GM12872 (cell line): ENCODE results near the gene MSL3B.

ENCODE experiments used
- TF ChIP-seq, protein P1 (sequence below): IDR thresholded peaks from 3 replicates; pipeline ENCODE4 v1.5.1; 2011; ENCODE audit warnings: low read depth, mild to moderate bottlenecking, low read length, moderate library complexity; ENCODE audit not compliant: insufficient read depth

Gene MSL3B

DNA sequence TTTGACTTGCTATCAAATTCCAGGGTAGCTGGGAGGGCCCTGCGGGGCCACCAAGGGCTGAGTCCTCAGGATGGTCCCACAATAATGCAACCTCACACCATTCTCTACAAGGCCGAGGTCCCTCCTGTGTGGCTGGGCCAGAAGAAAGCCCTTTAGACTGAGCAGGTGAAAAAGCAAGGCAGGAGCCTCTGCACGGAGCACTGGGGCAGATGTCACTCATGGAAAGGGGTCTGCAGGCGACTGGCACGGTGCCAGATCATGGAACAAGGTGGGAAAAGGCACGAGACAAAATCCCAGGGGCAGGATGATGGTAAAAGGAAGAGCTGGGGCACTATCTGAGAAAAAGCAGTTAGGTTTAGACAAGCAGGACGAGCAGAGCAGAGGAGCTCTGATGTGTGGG lies 29.9 kb downstream of the MSL3B start:
- TF ChIP-seq, protein P1, sequence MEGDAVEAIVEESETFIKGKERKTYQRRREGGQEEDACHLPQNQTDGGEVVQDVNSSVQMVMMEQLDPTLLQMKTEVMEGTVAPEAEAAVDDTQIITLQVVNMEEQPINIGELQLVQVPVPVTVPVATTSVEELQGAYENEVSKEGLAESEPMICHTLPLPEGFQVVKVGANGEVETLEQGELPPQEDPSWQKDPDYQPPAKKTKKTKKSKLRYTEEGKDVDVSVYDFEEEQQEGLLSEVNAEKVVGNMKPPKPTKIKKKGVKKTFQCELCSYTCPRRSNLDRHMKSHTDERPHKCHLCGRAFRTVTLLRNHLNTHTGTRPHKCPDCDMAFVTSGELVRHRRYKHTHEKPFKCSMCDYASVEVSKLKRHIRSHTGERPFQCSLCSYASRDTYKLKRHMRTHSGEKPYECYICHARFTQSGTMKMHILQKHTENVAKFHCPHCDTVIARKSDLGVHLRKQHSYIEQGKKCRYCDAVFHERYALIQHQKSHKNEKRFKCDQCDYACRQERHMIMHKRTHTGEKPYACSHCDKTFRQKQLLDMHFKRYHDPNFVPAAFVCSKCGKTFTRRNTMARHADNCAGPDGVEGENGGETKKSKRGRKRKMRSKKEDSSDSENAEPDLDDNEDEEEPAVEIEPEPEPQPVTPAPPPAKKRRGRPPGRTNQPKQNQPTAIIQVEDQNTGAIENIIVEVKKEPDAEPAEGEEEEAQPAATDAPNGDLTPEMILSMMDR: no peak

DNA sequence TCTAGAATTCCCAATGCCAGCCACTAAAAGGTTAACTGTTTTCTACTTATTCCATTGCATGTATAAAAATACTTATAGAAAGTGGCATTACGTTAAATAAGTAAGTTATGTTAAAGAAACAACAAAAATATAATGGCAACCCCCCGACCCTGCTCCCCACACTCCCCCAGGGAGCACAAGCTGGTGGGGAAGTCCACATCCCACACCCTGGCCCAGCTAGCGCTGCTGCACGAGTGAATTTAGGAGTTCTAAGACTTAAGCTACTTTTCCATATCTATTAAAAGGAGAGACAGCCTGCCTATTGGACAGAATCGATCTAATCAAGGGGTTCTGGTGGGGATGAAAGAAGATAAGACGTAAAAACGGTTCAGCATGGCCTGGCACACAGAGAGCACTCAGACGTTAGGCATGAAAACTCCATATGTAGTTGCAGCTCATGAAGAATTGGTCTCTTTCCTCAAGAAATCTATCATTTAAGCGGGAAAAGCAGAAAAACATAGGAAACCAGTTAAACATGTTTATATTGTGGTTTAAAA lies 30.4 kb downstream of the MSL3B start:
- TF ChIP-seq, protein P1: no peak

DNA sequence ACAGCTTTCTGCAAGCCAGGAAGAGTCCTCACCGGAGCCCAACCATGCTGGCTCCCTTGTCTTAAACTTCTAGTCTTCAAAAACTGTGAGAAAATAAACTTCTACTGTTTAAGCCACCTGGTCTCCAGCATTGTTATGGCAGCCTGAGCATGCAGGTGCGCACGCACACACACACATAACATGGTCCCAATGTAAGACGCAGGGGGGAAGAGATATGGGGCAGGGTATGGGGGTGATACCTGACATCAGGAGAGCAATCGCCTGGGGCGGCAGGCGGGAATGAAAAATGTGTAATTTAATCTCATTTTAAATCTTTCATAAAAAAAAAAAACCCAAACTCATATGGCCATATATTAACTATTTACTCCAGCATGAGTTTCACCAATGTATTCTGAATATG lies 31.8 kb downstream of the MSL3B start:
- TF ChIP-seq, protein P1: no peak

DNA sequence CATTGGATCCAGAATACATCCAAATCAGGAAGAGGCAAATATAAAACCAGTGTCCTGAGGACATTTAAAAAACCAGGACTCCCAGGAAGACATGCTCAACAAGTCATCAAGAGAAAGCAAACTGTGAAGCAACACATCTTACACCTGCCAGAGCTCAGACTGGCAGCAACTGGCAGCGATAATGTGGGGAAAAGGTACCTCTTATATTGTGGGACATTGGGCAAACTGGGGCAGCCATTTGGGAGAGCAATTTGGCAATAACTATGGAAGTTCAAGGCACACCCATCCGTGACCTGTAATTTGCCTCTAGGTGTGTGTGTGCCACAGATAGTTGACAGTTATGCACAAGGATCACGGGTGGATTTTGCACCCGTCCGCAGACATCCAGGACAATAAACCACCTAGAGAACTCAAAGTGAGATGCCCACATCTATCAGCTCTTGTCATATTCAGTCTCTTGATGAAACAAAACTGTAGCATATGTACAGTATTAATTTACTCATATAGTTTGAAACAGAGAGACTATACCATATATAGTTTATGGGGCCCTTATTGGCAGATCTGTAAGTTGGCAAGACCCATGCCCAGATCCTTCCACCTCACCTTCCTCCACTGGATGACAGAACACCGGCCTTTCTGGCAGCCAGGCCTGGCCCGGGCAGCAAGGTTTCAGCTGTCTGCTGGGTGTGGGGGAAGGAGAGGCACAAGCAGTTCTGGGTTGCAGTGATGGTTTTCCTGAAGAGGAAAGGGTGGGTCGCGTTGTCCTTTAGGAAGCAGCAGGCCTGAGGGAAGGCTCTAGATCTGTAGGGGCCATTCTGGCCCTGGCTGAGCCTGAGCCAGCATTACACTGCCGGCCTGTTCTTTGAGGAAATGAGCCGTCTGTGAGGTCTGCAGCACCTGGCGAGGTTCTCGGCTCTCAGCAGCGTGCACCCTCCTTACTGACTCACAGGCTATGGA lies 32.7 kb downstream of the MSL3B start:
- TF ChIP-seq, protein P1: no peak

GRCh38 chr2:233833345-233833744 lies 34.8 kb downstream of the MSL3B start:
- TF ChIP-seq, protein P1: no peak

- TF ChIP-seq, protein P1: peak; percentile 27; the same call in 2 of the 3 replicates
These were observed 35.3 kb downstream of the MSL3B start for GRCh38 chr2:233832869-233833311.

DNA sequence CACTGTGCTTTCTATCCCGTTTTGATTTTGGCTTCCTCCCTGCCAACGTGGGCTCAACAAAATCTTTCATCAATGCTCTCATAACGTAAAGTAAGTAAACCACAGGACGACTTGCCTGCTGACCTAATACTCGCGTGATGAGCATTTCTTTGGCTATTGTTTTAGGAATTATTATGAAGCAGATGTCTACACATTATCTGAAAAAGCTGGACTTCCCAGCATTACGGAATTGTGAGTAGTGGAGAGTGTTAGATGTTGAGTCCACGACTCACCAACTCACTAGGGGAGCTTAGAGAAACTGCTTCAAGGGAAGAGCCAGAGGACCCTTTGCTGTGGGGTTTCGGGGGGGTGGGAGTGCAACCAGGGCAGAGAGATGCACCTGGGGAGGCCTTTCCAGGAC lies 35.8 kb downstream of the MSL3B start:
- TF ChIP-seq, protein P1: no peak
